Measurements from ENCODE around the gene SCAMP5. TPM values are rescaled to one million over a fixed set of nuclear protein-coding genes. Genes with fewer than 3 reads are reported as not detected.

Gene SCAMP5
- total RNA-seq, 2 experiments from 2014 or later, result 0.65 to 1.1 TPM

- H3K4me3 Mint-ChIP-seq, result no peak overlapping the region
- ATAC-seq, result no peak
- no peaks in the 10 kb centered on the region for H3K9me3 Mint-ChIP-seq
Observed at GRCh38 chr15:74964794-74965193, 30.6 kb upstream of the SCAMP5 start.

GRCh38 chr15:74967670-74968069, 27.7 kb upstream of the SCAMP5 start:
- TF ChIP-seq CTCF (IDR thresholded peaks at IDR 0.05), result no peak
- CTCF ChIA-PET, result interaction anchor here (1.3 kb wide), 2 partner anchors 17 to 66 kb away, joined by 3 to 7 read pairs; no protein-coding TSS in a partner anchor
- Mint-ChIP-seq H3K36me3 (ENCODE audit: low read depth) (no peaks in the 10 kb centered on the region), H3K4me3 (no peak overlapping the region), H3K27ac (no peak overlapping the region), H3K9me3 (no peaks in the 10 kb centered on the region), H3K27me3 (peaks cover 2% of the 10 kb centered on the region), H3K4me1 (ENCODE audit: low read depth) (no peaks in the 10 kb centered on the region)
- POLR2A ChIA-PET, result no interaction called here
- intact Hi-C loops (cut with micrococcal nuclease), result no loop called here
- DNase-seq (no peak), ATAC-seq (no peak)

More at GRCh38 chr15:74964794-74965193, 30.6 kb upstream of the SCAMP5 start:
- no peak for DNase-seq
- no peaks in the 10 kb centered on the region for H3K36me3 Mint-ChIP-seq (ENCODE audit: low read depth)
- peaks cover 17% of the 10 kb centered on the region for H3K4me1 Mint-ChIP-seq (ENCODE audit: low read depth)
- peaks cover 11% of the 10 kb centered on the region for H3K27me3 Mint-ChIP-seq
- intact Hi-C loops (cut with micrococcal nuclease), result no loop called here
- CTCF ChIA-PET, result interaction anchor here (6.9 kb wide), 1 partner anchor 14 kb away, joined by 36 read pairs; no protein-coding TSS in a partner anchor
- H3K27ac Mint-ChIP-seq, result no peak overlapping the region
- TF ChIP-seq CTCF (IDR thresholded peaks at IDR 0.05), result no peak
- POLR2A ChIA-PET, result no interaction called here

GRCh38 chr15:74976159-74976558, 19.2 kb upstream of the SCAMP5 start:
- intact Hi-C loops (cut with micrococcal nuclease), result no loop called here
- no peak for TF ChIP-seq CTCF (IDR thresholded peaks at IDR 0.05)
- peaks cover 12% of the 10 kb centered on the region for H3K27me3 Mint-ChIP-seq
- no peak overlapping the region for H3K4me3 Mint-ChIP-seq
- no peaks in the 10 kb centered on the region for H3K36me3 Mint-ChIP-seq (ENCODE audit: low read depth)
- no peak overlapping the region for H3K27ac Mint-ChIP-seq
- DNase-seq (no peak), ATAC-seq (no peak)
- no peaks in the 10 kb centered on the region for H3K9me3 Mint-ChIP-seq
- H3K4me1 Mint-ChIP-seq (ENCODE audit: low read depth), result peaks cover 14% of the 10 kb centered on the region
- POLR2A ChIA-PET, result interaction anchor here (0.6 kb wide), 1 partner anchor 54 kb away, joined by 3 read pairs; no protein-coding TSS in a partner anchor
- CTCF ChIA-PET, result interaction anchor here (0.8 to 1.1 kb wide), 3 partner anchors 8 to 15 kb away, joined by 4 read pairs; no protein-coding TSS in a partner anchor

GRCh38 chr15:74977599-74977998, 17.8 kb upstream of the SCAMP5 start:
- Mint-ChIP-seq H3K4me3 (no peak overlapping the region), H3K27ac (no peak overlapping the region)

More at GRCh38 chr15:74977599-74977998, 17.8 kb upstream of the SCAMP5 start:
- CTCF ChIA-PET, result interaction anchor here (0.9 to 1.8 kb wide), 3 partner anchors 18 to 226 kb away, joined by 4 to 5 read pairs (median 4); no protein-coding TSS in a partner anchor
- Mint-ChIP-seq H3K4me1 (ENCODE audit: low read depth) (peaks cover 14% of the 10 kb centered on the region), H3K27me3 (peaks cover 15% of the 10 kb centered on the region), H3K36me3 (ENCODE audit: low read depth) (no peaks in the 10 kb centered on the region), H3K9me3 (no peaks in the 10 kb centered on the region)
- intact Hi-C loops (cut with micrococcal nuclease), result no loop called here
- ATAC-seq (peak; percentile 90), DNase-seq (peak; percentile 67)
- no peak for TF ChIP-seq CTCF (IDR thresholded peaks at IDR 0.05)
- POLR2A ChIA-PET, result interaction anchor here (1.0 kb wide), 1 partner anchor 46 kb away, joined by 3 read pairs; the partner anchor contains the start of gene PPCDC
